ENCODE results near the gene BAIAP2L2.

DNA sequence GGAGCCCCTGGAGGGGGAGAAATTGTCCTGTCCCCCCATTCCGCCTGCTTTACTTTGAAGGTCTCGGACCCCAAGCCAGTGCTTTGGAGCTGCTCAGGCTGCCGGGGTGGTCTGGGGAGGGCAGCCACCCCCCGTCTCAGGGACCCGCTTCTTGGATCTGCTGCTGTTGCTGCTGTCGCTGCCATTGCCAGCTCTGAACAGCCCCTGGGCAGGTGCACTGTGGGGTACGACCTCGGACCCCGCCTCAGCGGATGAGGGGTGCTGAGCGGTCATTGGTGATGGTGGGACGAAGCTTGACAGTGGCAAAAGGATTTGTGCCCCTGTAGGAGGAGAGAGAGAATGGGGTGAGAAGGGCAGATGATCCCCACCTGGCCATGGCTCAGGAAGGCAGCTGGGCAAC is 25.4 kb downstream of the BAIAP2L2 start:
- TF ChIP-seq EZH2 (IDR thresholded peaks at IDR 0.05; ENCODE audit: borderline replicate concordance, insufficient read depth, low read length, poor library complexity, severe bottlenecking) (no peak), MXI1 (conservative IDR thresholded peaks at IDR 0.05; ENCODE audit: poor library complexity, severe bottlenecking) (no peak), RAD21 (conservative IDR thresholded peaks at IDR 0.05) (no peak), POLR2AphosphoS5 (IDR thresholded peaks at IDR 0.05) (no peak), EP300 (conservative IDR thresholded peaks at IDR 0.05; ENCODE audit: poor library complexity, severe bottlenecking) (no peak)
- TF ChIP-seq, protein P1, sequence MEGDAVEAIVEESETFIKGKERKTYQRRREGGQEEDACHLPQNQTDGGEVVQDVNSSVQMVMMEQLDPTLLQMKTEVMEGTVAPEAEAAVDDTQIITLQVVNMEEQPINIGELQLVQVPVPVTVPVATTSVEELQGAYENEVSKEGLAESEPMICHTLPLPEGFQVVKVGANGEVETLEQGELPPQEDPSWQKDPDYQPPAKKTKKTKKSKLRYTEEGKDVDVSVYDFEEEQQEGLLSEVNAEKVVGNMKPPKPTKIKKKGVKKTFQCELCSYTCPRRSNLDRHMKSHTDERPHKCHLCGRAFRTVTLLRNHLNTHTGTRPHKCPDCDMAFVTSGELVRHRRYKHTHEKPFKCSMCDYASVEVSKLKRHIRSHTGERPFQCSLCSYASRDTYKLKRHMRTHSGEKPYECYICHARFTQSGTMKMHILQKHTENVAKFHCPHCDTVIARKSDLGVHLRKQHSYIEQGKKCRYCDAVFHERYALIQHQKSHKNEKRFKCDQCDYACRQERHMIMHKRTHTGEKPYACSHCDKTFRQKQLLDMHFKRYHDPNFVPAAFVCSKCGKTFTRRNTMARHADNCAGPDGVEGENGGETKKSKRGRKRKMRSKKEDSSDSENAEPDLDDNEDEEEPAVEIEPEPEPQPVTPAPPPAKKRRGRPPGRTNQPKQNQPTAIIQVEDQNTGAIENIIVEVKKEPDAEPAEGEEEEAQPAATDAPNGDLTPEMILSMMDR (IDR thresholded peaks at IDR 0.05; ENCODE audit: poor library complexity, severe bottlenecking): no peak

Data from neural cell (in vitro differentiated cells).